H1 (cell line): Measurements from ENCODE around the gene RNFT2. TPM values are rescaled to one million over a fixed set of nuclear protein-coding genes. Genes with fewer than 3 reads are reported as not detected.

Experiments used
- FOSL1 ChIP-seq: IDR thresholded peaks from 2 replicates; pipeline ENCODE4 v1.6.1; 2011; ENCODE audit warnings: mild to moderate bottlenecking, low read depth, low read length, moderate library complexity; ENCODE audit not compliant: insufficient read depth
- SIN3A ChIP-seq, 2 experiments: IDR thresholded peaks in 1 of 2; conservative IDR thresholded peaks in 1 of 2; 2 replicates each; pipeline ENCODE4 v1.6.1; 2011 to 2012; ENCODE audit warnings: low read length in 2 of 2, improper control_type of control experiment in 1 of 2, low read depth in 1 of 2, mild to moderate bottlenecking in 1 of 2
- SP1 ChIP-seq: IDR thresholded peaks from 2 replicates; pipeline ENCODE4 v1.6.1; 2011; ENCODE audit warnings: low read depth, low read length
- SP2 ChIP-seq: IDR thresholded peaks from 2 replicates; pipeline ENCODE4 v1.6.1; 2012; ENCODE audit warnings: mild to moderate bottlenecking, low read length, inconsistent platforms
- SP4 ChIP-seq: IDR thresholded peaks from 2 replicates; pipeline ENCODE4 v1.6.1; 2012; ENCODE audit warnings: low read length, inconsistent platforms
- polyA plus RNA-seq, 7 experiments: library from polyadenylated mRNA; depleted of rRNA in 3 of 7; stranded (reverse) in 5 of 7; unstranded in 2 of 7; fragments of >200 nt in 5 of 7; fragments of 200-250 nt in 2 of 7; gene quantifications; 1 replicate in 5 of 7; 2 replicates in 1 of 7; 4 replicates in 1 of 7; pipeline versions ENCODE4 v1.2.1 to v1.2.3, GENCODE V29; 2011 to 2013; ENCODE audit warnings: missing spikeins in 2 of 7, mixed read lengths in 2 of 7
- total RNA-seq: library from RNA; stranded (reverse); fragmentation: NEBNext Ultra II Directional; extraction: Animal tissue kit (Norgen Biotek cat#: 25700); gene quantifications from 2 replicates; pipeline ENCODE4 v1.2.1, GENCODE V29; 2021
- TF ChIP-seq, protein P1 (sequence below): fragments of 300-600 bp; sonication (generic); IDR thresholded peaks from 2 replicates; pipeline ENCODE4 v1.7.1; 2012; ENCODE audit warnings: low read length, moderate library complexity, mild to moderate bottlenecking, inconsistent platforms; ENCODE audit not compliant: insufficient replicate concordance

Gene RNFT2
- total and polyA plus RNA-seq, 2 of the 8 experiments (the other 6 are each of a cell fraction or from before 2014, with no cell fraction given), result 14.2 to 33.1 TPM

DNA sequence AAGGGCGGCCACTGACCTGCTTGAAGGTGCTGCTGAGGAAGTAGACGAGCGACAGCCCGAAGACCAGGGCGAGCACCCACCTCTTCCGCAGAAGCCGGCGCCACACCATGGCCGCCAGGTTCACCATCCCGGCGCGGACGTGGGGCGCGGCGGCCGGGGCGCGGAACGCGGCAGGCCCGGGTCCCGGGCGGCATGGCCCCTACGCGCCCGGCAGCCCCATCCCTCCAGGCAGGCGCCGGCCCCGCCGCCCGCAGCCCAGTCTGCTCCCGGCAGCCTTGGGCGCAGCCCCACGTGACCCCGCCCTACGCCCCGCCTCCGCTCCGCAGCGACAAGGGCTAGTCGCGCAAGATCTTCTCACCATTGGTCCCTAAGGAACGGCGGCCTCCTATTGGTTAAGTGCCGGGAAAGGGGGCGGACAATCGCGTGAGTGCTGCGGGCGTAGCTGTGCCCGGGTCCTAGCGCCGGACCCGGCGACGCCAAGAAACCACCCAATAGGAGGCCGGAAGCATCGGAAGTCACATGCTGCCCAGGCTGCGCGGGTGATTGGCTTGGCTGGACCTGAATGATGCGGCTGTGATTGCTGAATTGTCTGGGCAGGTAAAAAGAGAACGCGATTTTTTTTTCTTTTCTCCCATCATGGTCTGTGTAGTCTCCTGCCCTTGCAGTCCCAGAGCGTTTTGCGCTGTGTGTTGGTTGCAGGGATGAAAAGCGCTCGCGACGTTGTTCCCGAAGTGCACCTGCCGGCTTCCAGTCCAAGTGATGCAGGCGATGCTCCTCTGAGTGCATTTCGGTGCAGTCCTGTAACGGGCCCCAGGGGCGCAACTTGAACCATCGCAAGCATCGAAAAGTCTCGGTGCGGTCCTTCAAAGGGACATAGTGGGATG, at the start of gene RNFT2, which contains the start of gene SPRING1 (continued):
- TF ChIP-seq, protein P1, sequence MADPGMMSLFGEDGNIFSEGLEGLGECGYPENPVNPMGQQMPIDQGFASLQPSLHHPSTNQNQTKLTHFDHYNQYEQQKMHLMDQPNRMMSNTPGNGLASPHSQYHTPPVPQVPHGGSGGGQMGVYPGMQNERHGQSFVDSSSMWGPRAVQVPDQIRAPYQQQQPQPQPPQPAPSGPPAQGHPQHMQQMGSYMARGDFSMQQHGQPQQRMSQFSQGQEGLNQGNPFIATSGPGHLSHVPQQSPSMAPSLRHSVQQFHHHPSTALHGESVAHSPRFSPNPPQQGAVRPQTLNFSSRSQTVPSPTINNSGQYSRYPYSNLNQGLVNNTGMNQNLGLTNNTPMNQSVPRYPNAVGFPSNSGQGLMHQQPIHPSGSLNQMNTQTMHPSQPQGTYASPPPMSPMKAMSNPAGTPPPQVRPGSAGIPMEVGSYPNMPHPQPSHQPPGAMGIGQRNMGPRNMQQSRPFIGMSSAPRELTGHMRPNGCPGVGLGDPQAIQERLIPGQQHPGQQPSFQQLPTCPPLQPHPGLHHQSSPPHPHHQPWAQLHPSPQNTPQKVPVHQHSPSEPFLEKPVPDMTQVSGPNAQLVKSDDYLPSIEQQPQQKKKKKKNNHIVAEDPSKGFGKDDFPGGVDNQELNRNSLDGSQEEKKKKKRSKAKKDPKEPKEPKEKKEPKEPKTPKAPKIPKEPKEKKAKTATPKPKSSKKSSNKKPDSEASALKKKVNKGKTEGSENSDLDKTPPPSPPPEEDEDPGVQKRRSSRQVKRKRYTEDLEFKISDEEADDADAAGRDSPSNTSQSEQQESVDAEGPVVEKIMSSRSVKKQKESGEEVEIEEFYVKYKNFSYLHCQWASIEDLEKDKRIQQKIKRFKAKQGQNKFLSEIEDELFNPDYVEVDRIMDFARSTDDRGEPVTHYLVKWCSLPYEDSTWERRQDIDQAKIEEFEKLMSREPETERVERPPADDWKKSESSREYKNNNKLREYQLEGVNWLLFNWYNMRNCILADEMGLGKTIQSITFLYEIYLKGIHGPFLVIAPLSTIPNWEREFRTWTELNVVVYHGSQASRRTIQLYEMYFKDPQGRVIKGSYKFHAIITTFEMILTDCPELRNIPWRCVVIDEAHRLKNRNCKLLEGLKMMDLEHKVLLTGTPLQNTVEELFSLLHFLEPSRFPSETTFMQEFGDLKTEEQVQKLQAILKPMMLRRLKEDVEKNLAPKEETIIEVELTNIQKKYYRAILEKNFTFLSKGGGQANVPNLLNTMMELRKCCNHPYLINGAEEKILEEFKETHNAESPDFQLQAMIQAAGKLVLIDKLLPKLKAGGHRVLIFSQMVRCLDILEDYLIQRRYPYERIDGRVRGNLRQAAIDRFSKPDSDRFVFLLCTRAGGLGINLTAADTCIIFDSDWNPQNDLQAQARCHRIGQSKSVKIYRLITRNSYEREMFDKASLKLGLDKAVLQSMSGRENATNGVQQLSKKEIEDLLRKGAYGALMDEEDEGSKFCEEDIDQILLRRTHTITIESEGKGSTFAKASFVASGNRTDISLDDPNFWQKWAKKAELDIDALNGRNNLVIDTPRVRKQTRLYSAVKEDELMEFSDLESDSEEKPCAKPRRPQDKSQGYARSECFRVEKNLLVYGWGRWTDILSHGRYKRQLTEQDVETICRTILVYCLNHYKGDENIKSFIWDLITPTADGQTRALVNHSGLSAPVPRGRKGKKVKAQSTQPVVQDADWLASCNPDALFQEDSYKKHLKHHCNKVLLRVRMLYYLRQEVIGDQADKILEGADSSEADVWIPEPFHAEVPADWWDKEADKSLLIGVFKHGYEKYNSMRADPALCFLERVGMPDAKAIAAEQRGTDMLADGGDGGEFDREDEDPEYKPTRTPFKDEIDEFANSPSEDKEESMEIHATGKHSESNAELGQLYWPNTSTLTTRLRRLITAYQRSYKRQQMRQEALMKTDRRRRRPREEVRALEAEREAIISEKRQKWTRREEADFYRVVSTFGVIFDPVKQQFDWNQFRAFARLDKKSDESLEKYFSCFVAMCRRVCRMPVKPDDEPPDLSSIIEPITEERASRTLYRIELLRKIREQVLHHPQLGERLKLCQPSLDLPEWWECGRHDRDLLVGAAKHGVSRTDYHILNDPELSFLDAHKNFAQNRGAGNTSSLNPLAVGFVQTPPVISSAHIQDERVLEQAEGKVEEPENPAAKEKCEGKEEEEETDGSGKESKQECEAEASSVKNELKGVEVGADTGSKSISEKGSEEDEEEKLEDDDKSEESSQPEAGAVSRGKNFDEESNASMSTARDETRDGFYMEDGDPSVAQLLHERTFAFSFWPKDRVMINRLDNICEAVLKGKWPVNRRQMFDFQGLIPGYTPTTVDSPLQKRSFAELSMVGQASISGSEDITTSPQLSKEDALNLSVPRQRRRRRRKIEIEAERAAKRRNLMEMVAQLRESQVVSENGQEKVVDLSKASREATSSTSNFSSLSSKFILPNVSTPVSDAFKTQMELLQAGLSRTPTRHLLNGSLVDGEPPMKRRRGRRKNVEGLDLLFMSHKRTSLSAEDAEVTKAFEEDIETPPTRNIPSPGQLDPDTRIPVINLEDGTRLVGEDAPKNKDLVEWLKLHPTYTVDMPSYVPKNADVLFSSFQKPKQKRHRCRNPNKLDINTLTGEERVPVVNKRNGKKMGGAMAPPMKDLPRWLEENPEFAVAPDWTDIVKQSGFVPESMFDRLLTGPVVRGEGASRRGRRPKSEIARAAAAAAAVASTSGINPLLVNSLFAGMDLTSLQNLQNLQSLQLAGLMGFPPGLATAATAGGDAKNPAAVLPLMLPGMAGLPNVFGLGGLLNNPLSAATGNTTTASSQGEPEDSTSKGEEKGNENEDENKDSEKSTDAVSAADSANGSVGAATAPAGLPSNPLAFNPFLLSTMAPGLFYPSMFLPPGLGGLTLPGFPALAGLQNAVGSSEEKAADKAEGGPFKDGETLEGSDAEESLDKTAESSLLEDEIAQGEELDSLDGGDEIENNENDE, result no peak
- peak; percentile 34; the same call in 1 of the 2 replicates for TF ChIP-seq SP2
- TF ChIP-seq SP1, result peak; percentile 97
- peak; percentile 28 to 78; a peak in 1 of 4 replicates for TF ChIP-seq SIN3A (conservative IDR thresholded peaks at IDR 0.05 in 1 of 2, IDR thresholded peaks at IDR 0.05 in 1 of 2; ENCODE audit: low read depth in 1 of 2, low read length in 2 of 2)
- peak; percentile 83; the same call in 1 of the 2 replicates for TF ChIP-seq SP4
- peak; percentile 98 for TF ChIP-seq FOSL1
